ENCODE measurements around the gene ZNF335. TPM values are rescaled to one million over a fixed set of nuclear protein-coding genes. Genes with fewer than 3 reads are reported as not detected.
A peak's percentile ranks its signal among the peaks of the same experiment; 100 is the strongest.

ZNF335 gene
- polyA plus RNA-seq, 3 donors from 2014 or later = 7.1 to 17.9 (median 9.6) TPM

GRCh38 chr20:45972500-45973183, 639 bp upstream of the ZNF335 start:
- Mint-ChIP-seq H3K36me3 (peaks cover 0 to 6% (median 0%) of the 10 kb centered on the region in 3 donors), H3K27me3 (ENCODE audit: low read depth in 3 of 3) (peaks cover 11 to 19% (median 14%) of the 10 kb centered on the region in 3 donors), H3K9me3 (no peaks in the 10 kb centered on the region)

DNA sequence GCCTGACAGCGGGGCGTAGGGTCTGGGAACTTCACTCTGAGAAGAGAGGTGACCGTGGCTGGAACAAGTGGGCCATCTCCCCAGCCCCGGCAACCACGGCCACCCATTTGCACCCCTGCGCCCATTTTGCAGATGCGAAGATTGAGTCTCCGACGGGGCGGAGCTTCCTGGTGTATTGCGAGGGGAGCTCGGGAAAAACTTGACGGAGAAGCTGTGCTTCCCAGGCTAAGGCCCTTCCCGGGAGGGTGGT, 653 bp downstream of the ZNF335 start:
- Mint-ChIP-seq H3K4me1 (peaks cover 30 to 31% of the 10 kb centered on the region in 2 donors), H3K36me3 (peaks cover 0 to 9% (median 0%) of the 10 kb centered on the region in 3 donors), H3K4me3 (peak overlapping the region; percentile 91 to 97 (median 92)), H3K27ac (peak overlapping the region; percentile 99 to 100 (median 99)), H3K9me3 (no peaks in the 10 kb centered on the region), H3K27me3 (ENCODE audit: low read depth in 3 of 3) (peaks cover 11 to 19% (median 14%) of the 10 kb centered on the region in 3 donors)
- DNase-seq = no peak

More at GRCh38 chr20:45972500-45973183, 639 bp upstream of the ZNF335 start:
- H3K4me1 Mint-ChIP-seq = peaks cover 30 to 31% of the 10 kb centered on the region in 2 donors
- peak overlapping the region; percentile 99 to 100 (median 99) for H3K27ac Mint-ChIP-seq
- peak overlapping the region; percentile 91 to 97 (median 92) for H3K4me3 Mint-ChIP-seq
- DNase-seq = no peak

GRCh38 chr20:45970646-45971424, 1.2 kb downstream of the ZNF335 start:
- DNase-seq = peak in 1 of 3 donors; percentile 19
- peaks cover 30 to 31% of the 10 kb centered on the region in 2 donors for H3K4me1 Mint-ChIP-seq
- peaks cover under 1 to 9% (median 1%) of the 10 kb centered on the region in 3 donors for H3K36me3 Mint-ChIP-seq
- peak overlapping the region; percentile 91 to 97 (median 92) for H3K4me3 Mint-ChIP-seq
- H3K27me3 Mint-ChIP-seq (ENCODE audit: low read depth in 3 of 3) = peaks cover 9 to 19% (median 12%) of the 10 kb centered on the region in 3 donors
- peak overlapping the region; percentile 99 to 100 (median 99) for H3K27ac Mint-ChIP-seq
- H3K9me3 Mint-ChIP-seq = no peaks in the 10 kb centered on the region

- no peak for DNase-seq
- H3K4me1 Mint-ChIP-seq = peaks cover 30 to 31% of the 10 kb centered on the region in 2 donors
- H3K27ac Mint-ChIP-seq = peak overlapping the region; percentile 88 to 99 (median 99)
- H3K36me3 Mint-ChIP-seq = peaks cover 3 to 13% (median 3%) of the 10 kb centered on the region in 3 donors
- H3K4me3 Mint-ChIP-seq = peak overlapping the region; percentile 91 to 97 (median 92)
- peaks cover 9 to 20% (median 13%) of the 10 kb centered on the region in 3 donors for H3K27me3 Mint-ChIP-seq (ENCODE audit: low read depth in 3 of 3)
- H3K9me3 Mint-ChIP-seq = no peaks in the 10 kb centered on the region
Observed at GRCh38 chr20:45969712-45970634, 2.0 kb downstream of the ZNF335 start.

GRCh38 chr20:45968801-45969711, 2.9 kb downstream of the ZNF335 start:
- peak overlapping the region in 2 of 5 donors; percentile 92 to 97 for H3K4me3 Mint-ChIP-seq
- no peak for DNase-seq
- peaks cover 30 to 31% of the 10 kb centered on the region in 2 donors for H3K4me1 Mint-ChIP-seq
- H3K27ac Mint-ChIP-seq = peak overlapping the region in 3 of 6 donors; percentile 10 to 30 (median 17)
- H3K27me3 Mint-ChIP-seq (ENCODE audit: low read depth in 3 of 3) = peaks cover 9 to 18% (median 13%) of the 10 kb centered on the region in 3 donors
- no peaks in the 10 kb centered on the region for H3K9me3 Mint-ChIP-seq
- peaks cover 3 to 13% (median 3%) of the 10 kb centered on the region in 3 donors for H3K36me3 Mint-ChIP-seq

DNA sequence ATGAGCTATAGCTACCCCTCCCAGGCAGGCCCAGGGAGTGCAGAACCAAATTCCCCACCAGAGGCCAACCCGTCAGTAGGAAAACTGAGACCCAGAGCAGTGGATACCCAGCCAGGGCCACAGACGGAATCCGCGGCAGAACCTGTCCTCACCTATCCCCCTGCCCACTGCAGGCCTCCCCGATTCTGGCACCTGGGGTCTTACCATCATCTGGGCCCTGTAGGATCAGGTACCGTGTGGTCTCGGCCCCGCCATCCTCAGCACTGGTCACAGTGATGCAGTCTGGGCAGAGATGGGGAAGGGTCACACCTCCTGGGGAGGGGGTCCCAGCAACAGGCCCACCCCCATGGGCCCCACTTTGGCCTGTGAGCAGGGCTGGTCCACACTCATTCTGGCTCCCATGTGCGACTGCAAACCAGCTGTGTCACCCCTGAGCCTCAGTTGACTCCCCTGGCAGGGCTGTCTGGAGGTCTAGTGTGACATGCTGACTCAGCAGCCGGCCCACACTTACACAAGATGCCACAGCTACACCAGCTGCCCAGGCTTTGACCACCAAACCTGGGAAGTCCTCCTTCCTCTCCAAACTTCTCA, 3.8 kb downstream of the ZNF335 start:
- H3K27ac Mint-ChIP-seq = peak overlapping the region in 1 of 6 donors; percentile 17
- H3K4me3 Mint-ChIP-seq = no peak overlapping the region
- peaks cover 3 to 20% (median 4%) of the 10 kb centered on the region in 3 donors for H3K36me3 Mint-ChIP-seq
- H3K9me3 Mint-ChIP-seq = no peaks in the 10 kb centered on the region
- no peak for DNase-seq
- H3K27me3 Mint-ChIP-seq (ENCODE audit: low read depth in 3 of 3) = peaks cover 9 to 19% (median 13%) of the 10 kb centered on the region in 3 donors
- peaks cover 35 to 36% of the 10 kb centered on the region in 2 donors for H3K4me1 Mint-ChIP-seq

DNA sequence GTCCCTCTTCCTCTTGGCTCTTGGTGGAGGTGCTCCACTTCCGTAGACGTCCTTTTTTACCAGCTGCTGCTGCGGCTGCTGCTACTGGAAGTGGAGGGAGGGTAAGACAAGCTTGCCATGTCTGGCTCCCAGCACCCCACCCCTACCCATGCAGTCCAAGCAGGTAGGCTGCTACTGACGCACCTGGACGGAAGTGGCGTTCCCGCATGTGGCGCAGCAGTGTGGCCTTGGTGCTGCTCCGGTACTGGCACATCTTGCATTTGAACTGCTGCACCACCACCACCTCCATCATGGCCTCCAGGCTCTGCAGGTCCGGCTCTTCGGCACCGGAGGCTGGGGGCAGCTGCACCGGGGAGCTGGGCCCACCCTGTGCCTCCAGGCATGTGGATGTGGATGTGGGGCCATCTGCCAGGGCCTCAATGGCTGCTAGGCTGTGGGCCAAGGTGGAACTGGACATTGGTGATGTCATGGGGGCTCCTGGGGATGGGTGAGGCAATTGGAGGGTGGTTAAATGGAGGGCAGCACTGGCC, 4.4 kb downstream of the ZNF335 start:
- peaks cover 34 to 37% of the 10 kb centered on the region in 2 donors for H3K4me1 Mint-ChIP-seq
- H3K9me3 Mint-ChIP-seq = no peaks in the 10 kb centered on the region
- H3K36me3 Mint-ChIP-seq = peaks cover 3 to 22% (median 7%) of the 10 kb centered on the region in 3 donors
- peak overlapping the region in 1 of 6 donors; percentile 64 for H3K27ac Mint-ChIP-seq
- no peak for DNase-seq
- peaks cover 9 to 19% (median 15%) of the 10 kb centered on the region in 3 donors for H3K27me3 Mint-ChIP-seq (ENCODE audit: low read depth in 3 of 3)
- H3K4me3 Mint-ChIP-seq = no peak overlapping the region

DNA sequence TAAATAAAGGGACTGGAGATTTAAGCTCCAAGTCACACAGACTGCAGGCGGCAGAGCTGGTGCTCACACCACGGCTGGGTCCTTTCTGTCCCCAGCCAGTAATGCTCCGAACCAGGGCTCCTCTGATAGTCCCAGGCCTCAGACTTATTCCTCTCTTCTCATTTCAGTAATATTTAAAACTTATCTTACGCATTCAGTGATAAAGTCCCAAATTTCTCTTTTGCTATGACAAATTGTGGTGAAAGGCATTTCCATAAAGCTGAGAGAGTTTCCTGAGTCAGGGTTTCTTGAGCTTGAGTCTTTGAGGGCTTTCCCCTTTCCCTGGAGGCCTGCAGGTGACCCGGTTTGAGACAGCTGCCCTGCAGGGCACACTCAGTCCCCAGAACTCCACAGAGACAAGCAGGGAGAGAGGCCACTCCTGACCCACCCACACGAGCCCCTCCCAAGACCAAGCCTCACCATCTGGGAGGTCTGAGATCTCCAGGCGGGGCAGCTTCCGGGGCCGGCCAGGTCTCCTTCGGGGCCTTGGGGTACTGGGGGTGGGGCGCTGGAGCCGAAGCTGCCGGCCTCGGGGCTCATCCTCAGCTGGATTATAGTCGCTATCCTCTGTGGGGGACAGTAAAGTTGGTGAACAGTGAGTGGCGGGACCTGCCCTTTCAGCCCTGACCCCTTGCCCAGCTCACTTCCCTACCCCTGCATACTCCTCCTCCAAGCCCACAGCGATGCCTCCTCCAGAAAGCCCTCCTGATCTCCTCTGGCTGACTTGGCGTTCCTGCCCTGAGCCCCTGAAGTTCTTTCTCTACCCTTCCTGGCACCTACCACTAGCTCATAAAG, 6.6 kb downstream of the ZNF335 start:
- peaks cover 3 to 24% (median 7%) of the 10 kb centered on the region in 3 donors for H3K36me3 Mint-ChIP-seq

DNA sequence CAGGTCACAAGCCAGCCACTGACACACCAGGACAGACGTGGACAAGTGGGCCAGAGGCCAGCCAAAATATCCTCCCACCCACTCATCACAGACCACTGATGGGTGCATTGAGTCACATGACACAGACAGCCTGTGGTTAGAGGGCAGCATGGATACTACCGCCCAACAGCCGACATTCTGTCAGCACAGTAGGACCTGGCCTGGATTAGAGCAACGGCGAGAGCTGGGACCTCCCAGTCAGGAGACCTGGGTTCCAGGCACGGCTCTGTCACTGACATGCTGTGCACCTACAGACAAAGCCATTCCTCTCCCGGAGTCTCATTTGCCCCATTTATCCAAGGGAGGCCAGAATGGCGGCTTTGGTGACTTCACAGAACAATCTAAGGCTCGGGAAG, 8.0 kb downstream of the ZNF335 start:
- H3K4me1 Mint-ChIP-seq = peaks cover 9 to 10% of the 10 kb centered on the region in 2 donors
- H3K4me3 Mint-ChIP-seq = no peak overlapping the region
- DNase-seq = no peak
- peak overlapping the region in 1 of 6 donors; percentile 40 for H3K27ac Mint-ChIP-seq
- H3K9me3 Mint-ChIP-seq = no peaks in the 10 kb centered on the region
- H3K36me3 Mint-ChIP-seq = peaks cover 9 to 36% (median 16%) of the 10 kb centered on the region in 3 donors
- peaks cover 0 to 10% (median 3%) of the 10 kb centered on the region in 3 donors for H3K27me3 Mint-ChIP-seq (ENCODE audit: low read depth in 3 of 3)

More for the DNA sequence above, 6.6 kb downstream of the ZNF335 start:
- Mint-ChIP-seq H3K27me3 (ENCODE audit: low read depth in 3 of 3) (peaks cover 0 to 10% (median 3%) of the 10 kb centered on the region in 3 donors), H3K4me1 (peaks cover 23% of the 10 kb centered on the region in 2 donors), H3K4me3 (no peak overlapping the region), H3K27ac (peak overlapping the region in 1 of 6 donors; percentile 57), H3K9me3 (no peaks in the 10 kb centered on the region)
- DNase-seq = no peak

GRCh38 chr20:45963059-45964005, 8.7 kb downstream of the ZNF335 start:
- Mint-ChIP-seq H3K9me3 (no peaks in the 10 kb centered on the region), H3K36me3 (peaks cover 16 to 43% (median 22%) of the 10 kb centered on the region in 3 donors)
- DNase-seq = peak; percentile 37 to 55 (median 39)

More at GRCh38 chr20:45963059-45964005, 8.7 kb downstream of the ZNF335 start:
- Mint-ChIP-seq H3K4me1 (peaks cover 7 to 10% of the 10 kb centered on the region in 2 donors), H3K27me3 (ENCODE audit: low read depth in 3 of 3) (peaks cover 0 to 10% (median 3%) of the 10 kb centered on the region in 3 donors), H3K27ac (peak overlapping the region in 3 of 6 donors; percentile 57 to 73 (median 71)), H3K4me3 (peak overlapping the region in 2 of 5 donors; percentile 32 to 33)

Measured in immature natural killer cell (primary cell).